Measurements from ENCODE around the gene ZCCHC7. TPM values are rescaled to one million over a fixed set of nuclear protein-coding genes. Genes with fewer than 3 reads are reported as not detected.

Gene ZCCHC7
- total RNA-seq, 1 donor from 2014 or later, result 22.1 TPM

- Mint-ChIP-seq H3K36me3 (ENCODE audit: low read depth) (peaks cover 3% of the 10 kb centered on the region), H3K27ac (no peak overlapping the region), H3K27me3 (ENCODE audit: insufficient read depth) (no peaks in the 10 kb centered on the region), H3K4me1 (ENCODE audit: low read depth) (no peaks in the 10 kb centered on the region), H3K9me3 (no peaks in the 10 kb centered on the region), H3K4me3 (no peak overlapping the region)
- intact Hi-C loops (cut with micrococcal nuclease), result loop anchor here (10.0 kb wide), 1 partner anchor 488 kb away; no protein-coding TSS in a partner anchor
- DNase-seq (ENCODE audit: low spot score), result no peak
These were observed 242.1 kb downstream of the ZCCHC7 start for GRCh38 chr9:37362430-37362829.

GRCh38 chr9:37363124-37363523, 242.8 kb downstream of the ZCCHC7 start:
- intact Hi-C loops (cut with micrococcal nuclease), result loop anchor here (10.0 kb wide), 1 partner anchor 488 kb away; no protein-coding TSS in a partner anchor

GRCh38 chr9:37364136-37364535, 243.8 kb downstream of the ZCCHC7 start:
- intact Hi-C loops (cut with micrococcal nuclease), result loop anchor here (1.0 to 10.0 kb wide), 2 partner anchors 368 to 489 kb away; no protein-coding TSS in a partner anchor
- Mint-ChIP-seq H3K4me1 (ENCODE audit: low read depth) (no peaks in the 10 kb centered on the region), H3K27ac (no peak overlapping the region), H3K36me3 (ENCODE audit: low read depth) (no peaks in the 10 kb centered on the region), H3K27me3 (ENCODE audit: insufficient read depth) (no peaks in the 10 kb centered on the region), H3K4me3 (no peak overlapping the region), H3K9me3 (no peaks in the 10 kb centered on the region)
- no peak for DNase-seq (ENCODE audit: low spot score)

More at GRCh38 chr9:37363124-37363523, 242.8 kb downstream of the ZCCHC7 start:
- H3K4me3 Mint-ChIP-seq, result no peak overlapping the region
- H3K27ac Mint-ChIP-seq, result no peak overlapping the region
- H3K27me3 Mint-ChIP-seq (ENCODE audit: insufficient read depth), result no peaks in the 10 kb centered on the region
- H3K36me3 Mint-ChIP-seq (ENCODE audit: low read depth), result peaks cover 3% of the 10 kb centered on the region
- no peaks in the 10 kb centered on the region for H3K4me1 Mint-ChIP-seq (ENCODE audit: low read depth)
- H3K9me3 Mint-ChIP-seq, result no peaks in the 10 kb centered on the region
- DNase-seq (ENCODE audit: low spot score), result no peak

- H3K9me3 Mint-ChIP-seq, result no peaks in the 10 kb centered on the region
These were observed 244.5 kb downstream of the ZCCHC7 start for GRCh38 chr9:37364751-37365360.

GRCh38 chr9:37369671-37370070, 249.3 kb downstream of the ZCCHC7 start:
- no peak for DNase-seq (ENCODE audit: low spot score)
- Mint-ChIP-seq H3K4me3 (no peak overlapping the region), H3K27me3 (ENCODE audit: insufficient read depth) (peaks cover 4% of the 10 kb centered on the region), H3K36me3 (ENCODE audit: low read depth) (no peaks in the 10 kb centered on the region), H3K27ac (no peak overlapping the region), H3K9me3 (no peaks in the 10 kb centered on the region), H3K4me1 (ENCODE audit: low read depth) (no peaks in the 10 kb centered on the region)
- intact Hi-C loops (cut with micrococcal nuclease), result loop anchor here (10.0 kb wide), 1 partner anchor 495 kb away; no protein-coding TSS in a partner anchor

More at GRCh38 chr9:37364751-37365360, 244.5 kb downstream of the ZCCHC7 start:
- no peaks in the 10 kb centered on the region for H3K4me1 Mint-ChIP-seq (ENCODE audit: low read depth)
- no peak overlapping the region for H3K27ac Mint-ChIP-seq
- H3K4me3 Mint-ChIP-seq, result no peak overlapping the region
- intact Hi-C loops (cut with micrococcal nuclease), result loop anchor here (1.0 to 10.0 kb wide), 2 partner anchors 369 to 490 kb away; no protein-coding TSS in a partner anchor
- DNase-seq (ENCODE audit: low spot score), result no peak
- H3K36me3 Mint-ChIP-seq (ENCODE audit: low read depth), result no peaks in the 10 kb centered on the region
- H3K27me3 Mint-ChIP-seq (ENCODE audit: insufficient read depth), result no peaks in the 10 kb centered on the region

- Mint-ChIP-seq H3K9me3 (no peaks in the 10 kb centered on the region), H3K27ac (no peak overlapping the region), H3K4me1 (ENCODE audit: low read depth) (no peaks in the 10 kb centered on the region), H3K36me3 (ENCODE audit: low read depth) (no peaks in the 10 kb centered on the region), H3K4me3 (no peak overlapping the region), H3K27me3 (ENCODE audit: insufficient read depth) (peaks cover 6% of the 10 kb centered on the region)
- intact Hi-C loops (cut with micrococcal nuclease), result no loop called here
- DNase-seq (ENCODE audit: low spot score), result no peak
These were observed 249.9 kb downstream of the ZCCHC7 start for GRCh38 chr9:37370282-37370681.

- Mint-ChIP-seq H3K36me3 (ENCODE audit: low read depth) (no peaks in the 10 kb centered on the region), H3K4me3 (no peak overlapping the region), H3K4me1 (ENCODE audit: low read depth) (no peaks in the 10 kb centered on the region), H3K9me3 (no peaks in the 10 kb centered on the region), H3K27ac (peak overlapping the region; percentile 26), H3K27me3 (ENCODE audit: insufficient read depth) (peaks cover 6% of the 10 kb centered on the region)
- intact Hi-C loops (cut with micrococcal nuclease), result no loop called here
- no peak for DNase-seq (ENCODE audit: low spot score)
These were observed 250.7 kb downstream of the ZCCHC7 start for GRCh38 chr9:37370968-37371563.

- Mint-ChIP-seq H3K27me3 (ENCODE audit: insufficient read depth) (peaks cover 8% of the 10 kb centered on the region), H3K36me3 (ENCODE audit: low read depth) (no peaks in the 10 kb centered on the region), H3K4me3 (no peak overlapping the region), H3K4me1 (ENCODE audit: low read depth) (no peaks in the 10 kb centered on the region), H3K9me3 (no peaks in the 10 kb centered on the region), H3K27ac (no peak overlapping the region)
- intact Hi-C loops (cut with micrococcal nuclease), result no loop called here
- no peak for DNase-seq (ENCODE audit: low spot score)
These were observed 251.4 kb downstream of the ZCCHC7 start for GRCh38 chr9:37371565-37372464.

- no peaks in the 10 kb centered on the region for H3K4me1 Mint-ChIP-seq (ENCODE audit: low read depth)
- peaks cover 9% of the 10 kb centered on the region for H3K27me3 Mint-ChIP-seq (ENCODE audit: insufficient read depth)
- H3K4me3 Mint-ChIP-seq, result no peak overlapping the region
- H3K36me3 Mint-ChIP-seq (ENCODE audit: low read depth), result no peaks in the 10 kb centered on the region
- intact Hi-C loops (cut with micrococcal nuclease), result no loop called here
- no peak overlapping the region for H3K27ac Mint-ChIP-seq
- DNase-seq (ENCODE audit: low spot score), result no peak
- no peaks in the 10 kb centered on the region for H3K9me3 Mint-ChIP-seq
These were observed 252.5 kb downstream of the ZCCHC7 start for GRCh38 chr9:37372839-37373238.

GRCh38 chr9:37373621-37374020, 253.2 kb downstream of the ZCCHC7 start:
- peaks cover 9% of the 10 kb centered on the region for H3K27me3 Mint-ChIP-seq (ENCODE audit: insufficient read depth)
- H3K36me3 Mint-ChIP-seq (ENCODE audit: low read depth), result no peaks in the 10 kb centered on the region
- intact Hi-C loops (cut with micrococcal nuclease), result no loop called here
- no peaks in the 10 kb centered on the region for H3K4me1 Mint-ChIP-seq (ENCODE audit: low read depth)
- no peak overlapping the region for H3K4me3 Mint-ChIP-seq
- no peak for DNase-seq (ENCODE audit: low spot score)
- no peak overlapping the region for H3K27ac Mint-ChIP-seq
- no peaks in the 10 kb centered on the region for H3K9me3 Mint-ChIP-seq

GRCh38 chr9:37374892-37375291, 254.5 kb downstream of the ZCCHC7 start:
- no peak for DNase-seq (ENCODE audit: low spot score)
- no peaks in the 10 kb centered on the region for H3K9me3 Mint-ChIP-seq
- no peak overlapping the region for H3K4me3 Mint-ChIP-seq
- no peaks in the 10 kb centered on the region for H3K4me1 Mint-ChIP-seq (ENCODE audit: low read depth)
- H3K27me3 Mint-ChIP-seq (ENCODE audit: insufficient read depth), result peaks cover 10% of the 10 kb centered on the region
- no peak overlapping the region for H3K27ac Mint-ChIP-seq
- intact Hi-C loops (cut with micrococcal nuclease), result no loop called here
- no peaks in the 10 kb centered on the region for H3K36me3 Mint-ChIP-seq (ENCODE audit: low read depth)

GRCh38 chr9:37377688-37378612, 257.6 kb downstream of the ZCCHC7 start:
- H3K36me3 Mint-ChIP-seq (ENCODE audit: low read depth), result no peaks in the 10 kb centered on the region
- no peaks in the 10 kb centered on the region for H3K9me3 Mint-ChIP-seq
- no peak overlapping the region for H3K27ac Mint-ChIP-seq
- DNase-seq (ENCODE audit: low spot score), result no peak
- no peak overlapping the region for H3K4me3 Mint-ChIP-seq
- no peaks in the 10 kb centered on the region for H3K4me1 Mint-ChIP-seq (ENCODE audit: low read depth)
- intact Hi-C loops (cut with micrococcal nuclease), result no loop called here
- H3K27me3 Mint-ChIP-seq (ENCODE audit: insufficient read depth), result peaks cover 11% of the 10 kb centered on the region

Data from activated T-helper 1 cell treated with anti-CD3 and anti-CD28 coated beads, Interleukin-12 subunit alpha, Interleukin-12 subunit beta, Interleukin-2, Interleukin-4 antibody, amounts not matched to agents 30 ng/mL and 10 ng/mL and 1 ng/mL, durations not matched to agents 14 hours and 24 hours and 36 hours (primary cell).